NK-92 treated with Interleukin-12 subunit alpha and Interleukin-12 subunit beta, amount 100 ng/mL, for 24 hours (cell line): Measurements from ENCODE around the gene EEF1A2.
"Not testable (repeated sequence)": the region's sequence is repeated elsewhere in the genome, so short reads cannot be mapped to it uniquely, and the experiment has no call there.

ENCODE experiments used
- DNase-seq: peaks from one replicate; lab custom pipeline; 2025; lab: John Stamatoyannopoulos, UW

Gene EEF1A2

GRCh38 chr20:63520504-63520933, 21.6 kb upstream of the EEF1A2 start, which contains the start of gene PPDPF:
Gene PPDPF, plus strand, starts transcription at chr20:63520765. Its CDS starts 544 bp downstream, at chr20:63521309.
- DNase-seq = peak; percentile 70

- no peak for DNase-seq
Measured at GRCh38 chr20:63519668-63520503, 21.0 kb upstream of the EEF1A2 start.

DNA sequence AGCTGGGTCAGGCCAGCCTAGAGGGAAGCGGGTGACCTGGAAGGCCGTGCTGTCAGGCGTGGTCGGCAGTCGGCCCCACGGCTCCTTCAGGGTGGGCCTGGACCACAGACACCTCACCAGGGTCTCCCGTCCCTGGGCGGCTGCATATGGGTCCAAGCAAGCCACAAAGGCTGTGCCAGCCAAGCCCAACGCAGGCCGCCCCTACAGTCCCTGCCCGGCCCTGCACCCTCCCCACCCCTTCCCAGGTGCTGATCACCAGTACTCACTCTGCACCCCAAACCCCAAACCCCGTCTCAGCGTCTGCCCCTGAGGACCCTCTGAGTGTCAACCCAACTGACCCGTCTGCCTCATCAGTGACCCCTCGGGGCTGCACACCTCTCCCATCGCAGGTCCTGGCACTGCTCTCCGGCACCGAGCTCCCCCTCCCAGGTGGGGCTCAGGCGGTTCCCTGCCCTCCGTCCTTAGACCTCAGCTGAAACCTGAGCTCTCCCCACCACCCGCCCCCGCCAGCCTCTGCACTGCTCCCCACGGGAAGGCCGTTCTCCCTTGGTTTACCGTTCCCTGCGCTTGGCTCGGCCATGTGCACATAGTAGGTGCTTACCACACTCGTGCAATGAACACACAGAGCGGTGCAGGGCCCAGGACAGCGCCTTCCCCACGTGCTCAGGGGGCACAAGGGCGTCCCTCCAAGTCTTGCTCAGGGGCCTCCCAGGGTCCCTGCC, 20.2 kb upstream of the EEF1A2 start:
- no peak for DNase-seq

DNA sequence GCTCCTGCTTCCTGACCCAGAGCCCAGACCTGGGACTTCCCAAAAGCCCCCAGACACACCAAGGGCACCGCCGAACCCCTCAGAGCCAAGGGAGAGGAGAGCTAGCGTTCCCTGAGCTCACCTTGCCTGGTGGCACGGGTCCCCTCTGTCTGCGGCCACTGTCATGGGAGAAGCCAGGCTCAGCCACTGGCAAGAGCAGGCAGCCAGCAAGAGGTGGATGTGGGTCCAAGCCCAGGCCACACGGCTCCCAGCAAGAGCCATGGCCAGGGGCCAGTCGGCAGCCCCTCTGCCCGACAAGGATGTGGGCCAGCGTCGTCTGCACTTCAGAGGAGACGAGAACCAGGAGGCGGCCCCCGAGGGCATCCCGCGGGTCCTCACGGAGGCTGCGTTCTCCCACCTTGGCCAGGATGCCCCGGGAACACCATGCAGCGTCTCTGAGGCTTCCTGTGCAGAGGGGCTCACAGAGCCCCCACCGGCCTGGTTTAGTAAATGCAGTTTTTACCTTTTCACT, 19.5 kb upstream of the EEF1A2 start:
- DNase-seq = no peak

- DNase-seq = no peak
Measured at GRCh38 chr20:63517376-63518309, 18.8 kb upstream of the EEF1A2 start.

- not testable (repeated sequence) for DNase-seq
Measured at GRCh38 chr20:63514520-63514919, 15.6 kb upstream of the EEF1A2 start.

DNA sequence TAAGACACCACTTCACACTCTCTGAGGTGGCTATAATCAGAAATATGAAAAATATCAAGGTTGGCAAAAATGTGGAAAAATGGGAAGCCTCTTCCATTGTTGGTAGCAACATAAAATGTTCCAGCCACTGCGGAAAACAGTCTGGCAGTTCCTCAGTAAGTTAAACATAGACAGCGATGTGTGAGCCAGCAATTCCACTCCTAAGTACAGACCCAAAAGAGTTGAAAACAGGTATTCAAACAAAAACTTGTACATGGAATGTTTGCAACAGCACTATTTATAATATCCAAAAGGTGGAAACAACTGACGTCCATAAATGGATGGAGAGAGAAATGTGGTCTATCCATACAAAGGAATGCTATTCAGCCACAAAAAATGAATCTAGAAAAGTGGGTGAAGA, 14.3 kb upstream of the EEF1A2 start:
- DNase-seq = no peak

DNA sequence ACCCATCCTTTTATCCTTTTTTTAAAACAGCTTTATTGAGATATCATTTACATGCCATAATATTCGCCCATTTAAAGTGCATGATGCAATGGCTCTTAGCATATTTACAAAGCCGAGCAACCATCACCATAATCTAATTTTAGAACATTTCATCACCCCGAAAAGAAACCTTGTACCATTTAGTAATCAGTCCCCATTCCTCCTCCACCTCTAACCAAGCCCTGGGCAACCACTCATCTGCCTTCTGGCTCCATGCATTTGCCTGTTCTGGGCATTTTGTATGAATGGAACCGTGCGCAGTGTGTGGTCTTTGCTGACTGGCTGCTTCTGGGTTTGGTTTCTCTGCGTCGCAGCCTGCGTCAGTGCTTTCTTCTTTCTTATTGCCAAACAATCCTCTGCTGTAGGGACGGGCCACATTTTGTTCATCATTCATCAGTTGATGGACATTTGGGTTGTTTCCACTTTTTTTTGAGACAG, 10.2 kb upstream of the EEF1A2 start:
- DNase-seq = no peak

DNA sequence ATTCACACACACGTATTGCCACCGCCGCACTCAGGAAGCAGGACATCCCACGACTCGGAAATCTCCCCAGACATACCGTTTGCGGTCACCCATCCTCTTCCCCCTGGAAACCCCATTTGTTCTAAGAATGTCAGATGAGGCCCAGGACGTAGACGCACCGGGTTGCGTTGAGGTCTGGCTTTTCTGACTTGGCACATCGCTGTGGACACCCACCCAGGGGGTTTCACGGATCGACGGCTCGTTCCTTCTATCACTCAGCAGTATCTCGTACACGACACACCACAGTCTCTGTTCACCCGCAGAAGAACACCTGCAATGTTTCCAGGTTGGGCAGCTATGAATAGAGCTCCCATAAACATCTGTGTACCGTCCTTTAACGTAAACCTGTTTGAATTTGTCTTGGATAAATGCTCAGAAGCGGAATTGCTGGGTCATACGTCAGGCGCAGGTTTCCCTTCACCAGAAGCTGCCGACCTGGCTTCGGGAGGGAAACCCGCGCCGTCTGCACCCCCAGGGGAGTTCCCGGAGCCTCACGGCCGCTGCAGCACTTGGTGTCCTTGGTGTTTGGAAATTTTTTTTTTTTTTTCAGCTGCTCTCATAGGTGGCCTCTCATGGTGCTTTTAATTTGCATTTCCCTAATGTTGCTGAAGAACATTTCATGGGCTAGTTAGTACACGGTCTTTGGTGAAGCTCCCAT, 9.3 kb upstream of the EEF1A2 start:
- DNase-seq = no peak

GRCh38 chr20:63507083-63507743, 8.3 kb upstream of the EEF1A2 start:
- DNase-seq = no peak

DNA sequence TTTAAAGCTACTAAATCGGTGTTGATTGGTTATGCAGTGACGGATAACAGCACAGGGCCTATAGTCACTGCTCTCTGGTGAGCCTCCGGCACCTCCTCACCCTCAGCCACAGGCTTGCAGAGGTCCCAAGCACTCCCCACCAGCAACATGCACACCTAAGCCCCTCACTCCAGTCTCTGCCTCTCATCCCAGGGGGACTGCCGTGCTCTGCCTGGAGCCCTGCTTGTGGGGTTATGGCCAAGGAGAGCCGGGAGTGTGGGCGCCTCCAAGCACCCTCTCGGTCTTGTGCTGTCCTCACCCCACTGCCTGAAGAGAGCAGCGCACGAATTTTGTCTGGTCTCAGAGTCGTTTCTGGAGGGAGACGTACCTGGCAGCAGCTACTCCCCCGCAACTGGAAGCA, 6.8 kb upstream of the EEF1A2 start:
- DNase-seq = no peak

DNA sequence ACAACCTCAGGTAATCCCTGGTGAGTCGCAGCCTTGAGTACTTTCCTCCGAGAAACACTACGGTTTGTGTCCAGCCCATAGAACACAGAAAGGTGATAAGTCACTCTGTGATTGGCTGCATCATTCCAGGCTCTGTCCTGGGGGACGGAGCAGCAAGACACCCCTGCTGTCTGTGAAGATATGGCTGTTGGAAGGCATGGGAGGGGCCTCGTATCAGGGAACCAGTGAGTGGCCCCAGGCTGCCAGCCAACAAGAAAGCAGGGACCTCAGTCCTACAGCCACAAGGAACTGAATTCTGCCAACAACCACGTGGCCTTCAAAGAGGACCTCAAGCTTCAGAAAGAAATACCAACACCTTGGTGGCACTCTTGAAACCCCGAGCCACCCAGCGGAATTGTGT, 6.4 kb upstream of the EEF1A2 start:
- DNase-seq = no peak

- DNase-seq = no peak
Measured at GRCh38 chr20:63504642-63505041, 5.8 kb upstream of the EEF1A2 start.

DNA sequence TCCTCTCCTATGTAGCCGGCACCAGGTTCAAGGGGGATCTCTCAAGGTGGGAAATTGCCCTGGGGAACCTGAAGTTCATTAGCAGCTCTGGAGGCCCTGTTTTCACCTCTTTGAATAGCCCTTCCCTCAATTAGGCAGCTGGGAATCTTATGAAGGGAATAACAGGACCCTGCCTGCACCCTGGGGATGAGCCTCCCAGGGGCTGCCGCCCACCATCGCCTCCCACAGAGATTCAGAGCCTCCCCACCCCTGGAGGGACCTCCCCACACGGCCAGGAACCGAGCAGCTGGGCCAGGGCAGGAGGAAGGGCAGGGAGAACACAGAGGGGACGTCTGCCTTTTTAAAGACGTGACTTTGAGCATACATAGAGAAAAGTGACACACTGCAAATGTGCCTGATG, 4.6 kb upstream of the EEF1A2 start:
- DNase-seq = no peak

GRCh38 chr20:63502671-63503172, 3.8 kb upstream of the EEF1A2 start:
- no peak for DNase-seq

- DNase-seq = no peak
Measured at GRCh38 chr20:63501818-63502670, 3.2 kb upstream of the EEF1A2 start.

DNA sequence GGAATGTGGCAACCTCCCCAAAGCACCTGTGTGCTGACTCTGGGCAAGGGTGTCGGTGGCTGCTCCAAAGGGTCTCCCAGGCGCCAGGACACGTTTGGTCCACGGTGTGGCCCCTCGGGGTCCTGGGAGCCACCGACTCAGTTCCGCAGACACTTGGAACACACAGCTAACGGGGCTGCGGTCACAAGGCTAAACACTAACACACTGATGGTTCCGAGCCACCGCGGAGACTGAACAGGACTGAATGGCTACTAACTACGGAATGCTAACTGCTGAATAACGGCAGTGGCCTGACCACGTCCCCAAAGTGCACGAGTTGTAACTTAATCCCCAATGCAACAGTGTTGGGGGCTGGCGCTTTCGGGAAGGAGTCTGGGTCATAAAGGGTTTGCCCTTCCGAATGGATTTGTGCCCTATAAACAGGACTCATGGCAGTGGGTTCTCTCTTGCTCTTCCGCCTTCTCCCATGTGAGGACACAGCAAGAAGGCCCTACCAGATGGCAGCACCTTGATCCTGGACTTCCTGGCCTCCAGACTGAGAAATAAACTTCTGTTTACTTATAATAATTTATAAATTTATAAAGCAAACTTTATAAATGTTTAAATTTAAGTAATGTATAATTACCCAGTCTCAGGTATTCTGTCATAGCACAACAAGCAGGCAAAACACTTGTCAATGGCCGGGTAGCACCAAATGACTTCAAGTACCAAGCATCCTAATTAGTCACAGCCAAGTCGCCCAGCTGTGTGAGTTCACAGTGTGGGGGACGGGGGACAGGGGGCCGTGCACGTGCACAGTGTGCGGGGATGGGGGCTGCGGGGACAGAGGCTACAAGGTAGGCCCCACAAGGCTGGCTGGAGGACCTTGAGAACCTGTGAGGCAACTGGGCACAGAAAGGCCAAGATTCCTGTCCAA, 2.3 kb upstream of the EEF1A2 start:
- no peak for DNase-seq

DNA sequence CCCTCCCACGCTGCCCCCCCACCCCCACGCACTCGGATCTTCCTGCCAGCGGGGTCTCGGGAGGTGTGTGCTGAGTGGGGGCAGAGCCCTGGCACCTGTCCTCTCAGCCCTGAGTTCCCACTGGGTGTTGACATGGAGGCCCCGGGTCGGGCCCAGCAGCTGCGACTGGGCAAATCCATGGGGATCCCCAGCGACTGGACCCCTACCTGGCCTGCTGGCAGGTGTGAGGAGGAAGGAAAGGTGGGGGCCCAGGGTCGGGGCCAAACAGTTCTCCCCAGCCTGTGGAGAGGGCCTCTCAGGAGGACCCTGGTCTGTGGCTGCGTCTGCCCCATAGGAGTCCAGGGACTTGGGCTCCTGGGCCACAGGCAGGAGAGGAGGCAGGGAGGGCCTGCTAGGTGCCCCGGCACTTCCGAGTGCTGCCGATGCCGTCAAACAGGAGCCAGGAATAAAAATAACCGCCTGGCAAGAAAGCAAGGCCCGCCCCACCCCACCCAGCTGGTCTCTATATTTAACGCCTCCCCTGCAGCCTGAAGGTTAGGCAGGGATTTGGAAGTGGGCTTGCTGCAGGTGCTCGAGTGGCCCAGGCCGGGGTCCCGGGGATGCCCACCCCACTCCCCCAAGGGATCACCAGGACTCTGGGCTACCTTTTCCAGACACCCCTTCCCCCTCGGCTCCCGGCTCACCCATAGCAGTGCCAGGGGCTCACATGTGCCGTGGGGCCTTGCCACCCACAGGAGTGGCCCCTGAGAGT, 1.4 kb upstream of the EEF1A2 start:
- no peak for DNase-seq
